Naive B cell (primary cell): Measurements from ENCODE around the gene KIF9. TPM values are rescaled to one million over a fixed set of nuclear protein-coding genes. Genes with fewer than 3 reads are reported as not detected.
"Not testable (repeated sequence)": the region's sequence is repeated elsewhere in the genome, so short reads cannot be mapped to it uniquely, and the experiment has no call there.

Experiments used
- ATAC-seq, 2 donors: fragments of 150-1000 bp; cut with Tn5 transposase; 2 replicates each; pipeline ENCODE4 v1.10.0; 2021; ENCODE audit warnings: low read depth in 2 of 2, mild to moderate bottlenecking in 2 of 2, moderate library complexity in 2 of 2
- DNase-seq: peaks from one replicate; pipeline ENCODE4 v3.0.0; 2022
- H3K27ac Mint-ChIP-seq, 6 donors: one replicate each; pipeline ENCODE4 v1.8.0; 2020 to 2022; ENCODE audit warnings: mild to moderate bottlenecking in 6 of 6, mixed read lengths in 6 of 6, moderate library complexity in 5 of 6, inconsistent platforms in 2 of 6
- H3K27me3 Mint-ChIP-seq, 3 donors: one replicate each; pipeline ENCODE4 v1.8.0; 2021 to 2022; ENCODE audit warnings: mixed read lengths in 3 of 3, mild to moderate bottlenecking in 1 of 3
- H3K36me3 Mint-ChIP-seq, 2 donors: one replicate each; pipeline ENCODE4 v1.8.0; 2020 to 2022; ENCODE audit warnings: mixed read lengths in 2 of 2, inconsistent platforms in 1 of 2, mild to moderate bottlenecking in 1 of 2
- H3K4me1 Mint-ChIP-seq, 3 donors: one replicate each; pipeline ENCODE4 v1.8.0; 2020 to 2022; ENCODE audit warnings: mixed read lengths in 3 of 3, inconsistent platforms in 1 of 3, mild to moderate bottlenecking in 1 of 3, moderate library complexity in 1 of 3
- H3K4me3 Mint-ChIP-seq, 8 donors: one replicate each; pipeline ENCODE4 v1.8.0; 2020 to 2022; ENCODE audit warnings: mild to moderate bottlenecking in 8 of 8, mixed read lengths in 8 of 8, moderate library complexity in 8 of 8, inconsistent platforms in 2 of 8
- H3K9me3 Mint-ChIP-seq, 7 donors: one replicate each; pipeline ENCODE4 v1.8.0; 2020 to 2022; ENCODE audit warnings: mixed read lengths in 7 of 7, mild to moderate bottlenecking in 5 of 7, inconsistent platforms in 2 of 7, moderate library complexity in 1 of 7
- polyA plus RNA-seq, 6 donors: library from polyadenylated mRNA; unstranded; fragments of 300-500 nt; fragmentation: Illumina TruSeq; gene quantifications; one replicate each; pipeline ENCODE4 v1.2.3, GENCODE V29; 2021; ENCODE audit warnings: low read depth in 6 of 6

KIF9 gene
- polyA plus RNA-seq, 6 donors from 2014 or later, result 3.4 to 11.0 (median 5.9) TPM

- Mint-ChIP-seq H3K4me3 (peak overlapping the region in 1 of 8 donors; percentile 60), H3K4me1 (peaks cover 23 to 36% (median 31%) of the 10 kb centered on the region in 3 donors), H3K27me3 (no peaks in the 10 kb centered on the region), H3K9me3 (no peaks in the 10 kb centered on the region), H3K27ac (peak overlapping the region in 2 of 6 donors; percentile 52 to 69), H3K36me3 (peaks cover 17 to 21% of the 10 kb centered on the region in 2 donors)
- DNase-seq, result no peak
- no peak for ATAC-seq
Observed at GRCh38 chr3:47306022-47306421, 23.4 kb upstream of the KIF9 start.

GRCh38 chr3:47301456-47301855 lies 18.9 kb upstream of the KIF9 start:
- H3K4me1 Mint-ChIP-seq, result peaks cover 36 to 42% (median 37%) of the 10 kb centered on the region in 3 donors
- H3K4me3 Mint-ChIP-seq, result no peak overlapping the region
- H3K36me3 Mint-ChIP-seq, result peaks cover 17 to 21% of the 10 kb centered on the region in 2 donors
- no peak for ATAC-seq
- H3K9me3 Mint-ChIP-seq, result no peaks in the 10 kb centered on the region
- peak overlapping the region in 3 of 6 donors; percentile 36 to 87 (median 58) for H3K27ac Mint-ChIP-seq
- DNase-seq, result no peak
- H3K27me3 Mint-ChIP-seq, result no peaks in the 10 kb centered on the region

GRCh38 chr3:47299381-47300318 lies 17.1 kb upstream of the KIF9 start:
- peak overlapping the region in 3 of 6 donors; percentile 23 to 69 (median 38) for H3K27ac Mint-ChIP-seq
- peaks cover 16 to 21% of the 10 kb centered on the region in 2 donors for H3K36me3 Mint-ChIP-seq
- no peaks in the 10 kb centered on the region for H3K27me3 Mint-ChIP-seq
- peaks cover 35 to 39% (median 39%) of the 10 kb centered on the region in 3 donors for H3K4me1 Mint-ChIP-seq
- no peaks in the 10 kb centered on the region for H3K9me3 Mint-ChIP-seq
- DNase-seq (no peak), ATAC-seq (no peak)
- no peak overlapping the region for H3K4me3 Mint-ChIP-seq

- Mint-ChIP-seq H3K9me3 (no peaks in the 10 kb centered on the region), H3K36me3 (peaks cover 14 to 21% of the 10 kb centered on the region in 2 donors), H3K27ac (peak overlapping the region in 2 of 6 donors; percentile 8 to 54), H3K4me1 (peaks cover 43 to 44% (median 43%) of the 10 kb centered on the region in 3 donors), H3K4me3 (no peak overlapping the region), H3K27me3 (no peaks in the 10 kb centered on the region)
- ATAC-seq (no peak), DNase-seq (no peak)
Observed at GRCh38 chr3:47298439-47298838, 15.8 kb upstream of the KIF9 start.

GRCh38 chr3:47296562-47297302 lies 14.1 kb upstream of the KIF9 start:
- Mint-ChIP-seq H3K4me3 (peak overlapping the region in 5 of 8 donors; percentile 4 to 58 (median 16)), H3K9me3 (no peaks in the 10 kb centered on the region), H3K27ac (peak overlapping the region in 5 of 6 donors; percentile 6 to 89 (median 52)), H3K36me3 (peaks cover 6% of the 10 kb centered on the region in 2 donors), H3K27me3 (no peaks in the 10 kb centered on the region), H3K4me1 (peaks cover 38 to 58% (median 49%) of the 10 kb centered on the region in 3 donors)
- no peak for ATAC-seq
- DNase-seq, result no peak

- no peaks in the 10 kb centered on the region for H3K9me3 Mint-ChIP-seq
- H3K4me3 Mint-ChIP-seq, result peak overlapping the region in 1 of 8 donors; percentile 4
- DNase-seq (no peak), ATAC-seq (peak in 1 of 2 donors; percentile 40)
- H3K36me3 Mint-ChIP-seq, result peaks cover 0 to 6% of the 10 kb centered on the region in 2 donors
- H3K27ac Mint-ChIP-seq, result peak overlapping the region in 2 of 6 donors; percentile 61 to 65
- peaks cover 38 to 65% (median 44%) of the 10 kb centered on the region in 3 donors for H3K4me1 Mint-ChIP-seq
- H3K27me3 Mint-ChIP-seq, result no peaks in the 10 kb centered on the region
Observed at GRCh38 chr3:47295976-47296375, 13.4 kb upstream of the KIF9 start.

- DNase-seq (no peak), ATAC-seq (no peak)
- Mint-ChIP-seq H3K4me3 (no peak overlapping the region), H3K27ac (peak overlapping the region in 3 of 6 donors; percentile 24 to 75 (median 61)), H3K36me3 (peaks cover 0 to 6% of the 10 kb centered on the region in 2 donors), H3K27me3 (no peaks in the 10 kb centered on the region), H3K9me3 (no peaks in the 10 kb centered on the region), H3K4me1 (peaks cover 43 to 72% (median 44%) of the 10 kb centered on the region in 3 donors)
Observed at GRCh38 chr3:47295322-47295721, 12.7 kb upstream of the KIF9 start.

- Mint-ChIP-seq H3K4me3 (no peak overlapping the region), H3K36me3 (peaks cover 0 to 6% of the 10 kb centered on the region in 2 donors), H3K4me1 (peaks cover 39 to 70% (median 48%) of the 10 kb centered on the region in 3 donors), H3K27me3 (no peaks in the 10 kb centered on the region), H3K9me3 (no peaks in the 10 kb centered on the region), H3K27ac (peak overlapping the region in 1 of 6 donors; percentile 46)
- no peak for DNase-seq
- no peak for ATAC-seq
Observed at GRCh38 chr3:47294392-47294791, 11.8 kb upstream of the KIF9 start.

GRCh38 chr3:47293822-47294221 lies 11.2 kb upstream of the KIF9 start:
- ATAC-seq (no peak), DNase-seq (no peak)
- Mint-ChIP-seq H3K4me3 (no peak overlapping the region), H3K27ac (peak overlapping the region in 1 of 6 donors; percentile 46), H3K4me1 (peaks cover 39 to 70% (median 51%) of the 10 kb centered on the region in 3 donors), H3K27me3 (no peaks in the 10 kb centered on the region), H3K36me3 (peaks cover 0 to 6% of the 10 kb centered on the region in 2 donors), H3K9me3 (no peaks in the 10 kb centered on the region)

GRCh38 chr3:47291754-47292420 lies 9.3 kb upstream of the KIF9 start:
- peak; percentile 59 to 61 for ATAC-seq
- H3K27me3 Mint-ChIP-seq, H3K9me3 Mint-ChIP-seq, H3K36me3 Mint-ChIP-seq, DNase-seq: not testable (repeated sequence)
- Mint-ChIP-seq H3K4me3 (peak overlapping the region in 4 of 8 donors; percentile 12 to 71 (median 44)), H3K4me1 (peaks cover 37 to 61% (median 45%) of the 10 kb centered on the region in 3 donors), H3K27ac (peak overlapping the region in 4 of 6 donors; percentile 45 to 84 (median 68))

- Mint-ChIP-seq H3K9me3 (no peaks in the 10 kb centered on the region), H3K4me1 (peaks cover 34 to 61% (median 45%) of the 10 kb centered on the region in 3 donors), H3K4me3 (peak overlapping the region in 2 of 8 donors; percentile 12 to 71), H3K27ac (peak overlapping the region in 3 of 6 donors; percentile 45 to 84 (median 45)), H3K36me3 (no peaks in the 10 kb centered on the region), H3K27me3 (no peaks in the 10 kb centered on the region)
- no peak for DNase-seq
- no peak for ATAC-seq
Observed at GRCh38 chr3:47291158-47291753, 8.7 kb upstream of the KIF9 start.
